ENCODE results near the gene LIPJ.

The LIPJ gene, protein sequence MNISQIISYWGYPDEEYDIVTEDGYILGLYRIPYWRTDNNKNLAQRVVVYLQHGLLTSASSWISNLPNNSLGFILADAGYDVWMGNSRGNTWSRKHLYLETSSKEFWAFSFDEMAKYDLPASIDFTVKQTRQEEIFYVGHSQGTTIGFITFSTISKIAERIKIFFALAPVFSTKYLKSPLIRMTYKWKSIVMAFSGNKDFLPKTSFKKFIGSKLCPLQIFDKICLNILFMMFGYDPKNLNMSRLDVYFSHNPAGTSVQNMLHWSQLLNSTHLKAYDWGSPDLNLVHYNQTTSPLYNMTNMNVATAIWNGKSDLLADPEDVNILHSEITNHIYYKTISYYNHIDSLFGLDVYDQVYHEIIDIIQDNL

DNA sequence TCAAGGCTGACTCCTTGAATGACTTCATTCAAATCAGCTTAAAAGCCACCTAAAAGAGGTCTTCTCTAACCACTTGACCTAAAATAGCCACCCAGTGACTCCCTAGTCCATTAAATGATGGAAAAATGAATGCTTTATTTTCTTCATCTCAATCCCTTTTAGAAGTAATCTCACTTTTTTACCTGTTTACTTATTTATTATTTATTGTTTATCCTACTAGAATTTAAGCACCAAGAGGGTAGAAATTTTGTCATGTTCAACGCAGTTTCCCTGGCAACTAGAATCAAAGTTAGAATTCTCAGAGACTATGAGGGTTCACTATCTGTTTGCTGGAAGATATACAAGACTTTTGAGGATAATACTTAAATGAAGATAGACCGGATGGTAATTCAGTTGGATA, at the start of gene LIPJ:
TSS of gene LIPJ (plus strand) at position 301 of the 400 bp plus-strand sequence. CDS start 3,926 bp downstream, outside the sequence.
- DNase-seq (ENCODE audit: low spot score): no peak

DNA sequence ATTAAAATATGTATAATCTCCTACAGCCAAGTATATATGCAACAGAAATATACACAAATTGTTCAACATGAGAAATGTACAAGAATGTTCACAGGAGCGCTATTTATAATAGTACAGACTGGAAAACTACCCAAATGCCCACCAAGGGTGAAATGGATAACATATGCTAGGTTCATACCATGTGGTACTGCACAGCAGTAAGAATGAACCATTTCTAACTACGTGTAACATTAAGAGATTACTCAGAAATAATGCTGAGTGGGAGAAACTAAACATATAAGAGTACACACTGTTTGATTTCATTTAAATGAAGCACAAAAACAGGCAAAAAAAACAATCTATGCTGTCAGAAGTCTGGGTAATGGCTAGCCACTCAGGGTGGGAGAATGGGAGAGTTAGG, 49.2 kb upstream of the LIPJ start:
- no peak for DNase-seq (ENCODE audit: low spot score)

DNA sequence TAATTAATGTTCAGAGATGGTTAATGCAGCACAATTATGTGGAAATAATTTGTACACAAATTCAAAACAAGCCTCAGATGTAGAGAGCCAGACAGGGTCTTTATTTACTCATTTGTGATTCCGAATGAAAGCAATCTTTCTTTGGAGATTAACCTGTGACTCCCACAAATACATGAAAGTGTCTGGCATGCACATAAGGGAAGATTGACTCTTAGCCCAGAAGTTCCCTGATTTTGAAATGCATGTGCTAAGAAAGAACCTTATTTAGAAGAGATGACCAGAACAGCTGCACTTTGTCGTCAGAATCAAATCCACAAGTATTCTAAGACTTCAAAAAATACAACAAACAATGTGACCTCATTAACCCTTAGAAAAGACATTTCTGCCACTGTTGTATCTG, 48.5 kb upstream of the LIPJ start:
- no peak for DNase-seq (ENCODE audit: low spot score)

DNA sequence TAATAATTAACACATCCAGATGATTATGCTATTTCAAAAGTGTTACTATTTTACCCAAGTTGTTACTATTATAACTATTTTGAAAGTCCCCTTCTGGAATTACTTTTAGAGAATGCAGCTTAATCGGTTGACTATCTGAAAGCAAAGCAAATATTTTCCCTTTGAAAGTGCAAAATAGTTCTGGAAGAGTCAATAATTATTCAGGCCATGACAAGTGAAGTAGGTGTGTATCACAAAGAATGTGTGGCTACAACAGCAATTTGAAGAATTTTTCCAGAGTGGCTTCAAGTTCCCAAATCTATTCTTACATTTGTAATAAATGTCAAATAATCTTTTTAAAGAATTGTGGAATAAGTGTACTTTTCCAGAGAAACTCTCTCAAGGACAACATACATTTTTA, 46.2 kb upstream of the LIPJ start:
- no peak for DNase-seq (ENCODE audit: low spot score)

DNA sequence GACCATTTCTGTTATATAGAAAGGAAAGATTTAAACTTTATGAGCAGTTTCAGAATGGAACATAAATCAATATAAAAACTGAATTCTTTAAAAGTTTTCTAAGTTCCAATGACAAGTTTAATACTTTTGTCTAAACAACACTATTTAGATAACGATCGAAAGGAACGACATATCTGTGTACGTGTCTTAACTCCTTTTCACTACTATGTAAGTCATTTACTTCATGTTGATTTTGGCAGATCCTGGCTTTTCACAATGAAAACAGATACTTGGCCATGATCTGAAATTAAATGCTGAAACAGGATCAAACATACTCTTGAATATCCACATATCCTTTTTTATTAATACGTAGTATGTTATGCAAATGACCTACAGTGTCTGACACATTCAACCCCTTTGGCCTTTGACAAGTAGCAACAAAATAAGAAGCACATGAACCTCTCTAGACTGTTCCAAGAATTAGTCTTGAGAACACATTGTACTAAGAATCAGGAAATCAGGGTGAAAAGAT, 45.4 kb upstream of the LIPJ start:
- DNase-seq (ENCODE audit: low spot score): no peak

DNA sequence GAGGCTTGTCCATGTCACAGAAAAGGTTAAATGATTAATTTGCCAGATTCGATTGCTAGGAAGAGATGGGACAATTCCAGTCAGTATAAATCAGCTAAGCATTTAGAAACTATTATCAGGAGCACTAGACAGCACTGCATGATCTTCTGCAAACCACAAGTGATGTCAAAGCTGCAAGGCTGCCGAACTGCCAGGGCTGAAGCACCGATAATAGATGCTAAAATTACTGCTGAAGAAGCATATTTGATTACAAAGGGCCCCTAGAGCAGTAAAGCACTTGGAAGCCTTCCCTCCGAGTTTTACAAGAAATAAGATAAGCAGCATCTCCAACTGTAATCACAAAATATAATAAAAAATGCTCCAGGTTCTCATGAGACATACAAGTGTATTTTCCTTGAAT, 44.0 kb upstream of the LIPJ start:
- DNase-seq (ENCODE audit: low spot score): no peak

DNA sequence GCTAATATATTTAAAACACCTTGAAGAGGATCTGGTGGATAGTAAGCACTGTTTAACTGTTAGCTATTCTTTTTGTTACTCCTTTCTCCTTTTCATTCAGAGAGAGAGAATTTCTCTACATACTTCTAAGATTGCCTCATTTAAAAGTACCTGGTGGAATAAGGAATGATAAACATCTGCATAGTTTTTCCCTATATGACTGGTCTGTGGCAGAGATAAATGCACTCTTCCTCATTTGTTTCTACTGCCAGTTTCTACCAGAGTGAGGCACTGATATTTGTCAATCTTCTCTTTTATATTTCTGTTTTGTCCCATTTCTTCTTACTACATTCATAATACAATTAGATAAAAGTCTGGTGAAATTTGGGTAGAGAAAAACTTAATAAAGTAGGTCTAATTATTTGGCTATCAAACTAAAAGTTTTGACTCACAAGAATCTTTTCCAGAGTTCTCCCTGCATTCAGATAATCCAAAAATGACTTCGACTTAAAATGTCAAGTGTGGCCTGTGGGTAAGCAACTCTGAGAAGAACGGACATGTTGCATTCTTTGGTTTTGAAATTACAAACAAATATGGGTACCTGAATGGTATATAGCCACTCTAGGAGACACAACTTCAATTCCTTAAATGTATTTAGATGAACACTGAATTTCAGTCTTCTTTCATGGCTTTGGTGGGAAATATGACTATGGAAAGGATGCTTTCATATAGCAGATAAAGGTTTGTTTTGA, 42.3 kb upstream of the LIPJ start:
- no peak for DNase-seq (ENCODE audit: low spot score)

DNA sequence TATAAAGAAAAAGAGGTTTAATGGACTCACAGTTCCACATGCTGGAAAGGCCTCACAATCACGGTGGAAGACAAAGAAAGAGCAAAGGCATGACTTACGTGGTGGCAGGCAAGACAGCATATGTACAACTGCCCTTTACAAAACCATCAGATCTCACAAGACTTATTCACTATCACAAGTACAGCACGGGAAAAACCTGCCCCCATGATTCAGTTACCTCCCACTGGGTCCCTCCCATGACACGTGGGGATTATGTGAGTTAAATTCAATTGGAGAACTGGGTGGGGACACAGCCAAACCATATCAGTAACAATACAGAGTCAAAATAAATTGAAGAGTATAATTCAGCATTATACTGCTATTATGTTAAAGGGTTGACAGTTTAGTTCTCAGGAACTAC, 41.2 kb upstream of the LIPJ start:
- DNase-seq (ENCODE audit: low spot score): no peak

DNA sequence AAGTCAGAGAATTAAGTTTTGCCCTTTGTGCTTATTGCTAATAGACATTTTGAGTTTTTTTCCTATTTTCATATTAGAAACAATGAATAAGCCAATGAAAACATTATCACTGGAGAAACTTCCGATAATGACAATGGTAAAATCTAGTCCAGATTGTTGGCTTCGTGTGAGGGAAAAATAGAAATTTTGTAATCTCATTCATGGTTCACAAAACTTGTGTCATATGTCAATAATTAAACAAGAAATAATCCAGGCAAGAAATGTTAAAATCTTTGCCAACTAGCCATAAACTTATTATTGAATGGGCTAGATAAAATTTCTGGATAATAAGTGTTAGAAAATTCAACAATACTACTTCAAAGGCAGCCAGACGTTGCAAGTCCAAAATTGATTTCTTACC, 40.1 kb upstream of the LIPJ start:
- no peak for DNase-seq (ENCODE audit: low spot score)

DNA sequence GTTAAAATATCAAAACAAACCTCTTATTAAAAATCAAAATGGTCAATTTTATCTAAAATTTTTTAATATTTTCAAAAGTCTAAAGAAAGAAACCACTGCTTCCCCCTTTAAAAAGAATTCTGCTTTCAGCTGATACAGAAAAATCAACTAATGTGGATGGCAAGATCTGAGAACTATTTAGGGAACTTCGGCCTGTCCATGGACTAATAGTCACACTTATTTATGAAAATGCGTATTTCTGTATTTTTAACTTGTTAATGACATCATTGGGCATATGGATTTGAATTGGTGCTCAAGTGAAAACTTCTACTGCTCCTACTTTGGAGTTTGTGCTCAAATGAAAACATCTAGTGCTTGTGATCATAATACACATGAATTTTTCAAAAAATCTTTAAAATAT, 35.3 kb upstream of the LIPJ start:
- no peak for DNase-seq (ENCODE audit: low spot score)

DNA sequence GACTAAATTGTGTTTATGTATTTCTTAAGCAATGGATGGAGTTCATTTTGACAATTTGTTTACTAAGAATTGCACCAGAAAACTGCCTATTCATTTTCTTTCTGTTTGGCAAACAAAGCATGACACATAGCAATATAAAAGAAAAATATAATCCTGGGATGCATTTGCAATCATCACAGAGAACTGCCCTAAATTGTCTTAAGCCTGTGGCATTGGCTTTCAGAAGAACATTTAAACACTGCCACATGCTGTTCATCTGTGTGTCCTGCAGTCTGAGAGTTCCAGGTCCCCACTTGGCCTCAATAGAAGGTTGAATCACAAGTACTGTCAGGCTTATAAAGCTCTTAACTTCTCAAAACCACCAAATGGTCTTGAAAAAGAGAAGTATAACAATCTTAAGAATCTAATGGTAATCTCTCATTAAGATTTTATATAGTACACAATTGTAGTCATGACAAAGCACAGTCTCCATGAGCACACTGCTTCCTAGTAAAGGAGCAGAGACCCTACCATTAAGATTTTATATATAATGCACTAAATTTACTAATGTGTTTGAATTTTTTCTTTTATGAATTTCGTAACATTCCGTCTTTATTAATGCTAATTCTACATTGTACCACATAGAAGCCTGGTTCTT, 33.3 kb upstream of the LIPJ start:
- peak; percentile 77 for DNase-seq (ENCODE audit: low spot score)

DNA sequence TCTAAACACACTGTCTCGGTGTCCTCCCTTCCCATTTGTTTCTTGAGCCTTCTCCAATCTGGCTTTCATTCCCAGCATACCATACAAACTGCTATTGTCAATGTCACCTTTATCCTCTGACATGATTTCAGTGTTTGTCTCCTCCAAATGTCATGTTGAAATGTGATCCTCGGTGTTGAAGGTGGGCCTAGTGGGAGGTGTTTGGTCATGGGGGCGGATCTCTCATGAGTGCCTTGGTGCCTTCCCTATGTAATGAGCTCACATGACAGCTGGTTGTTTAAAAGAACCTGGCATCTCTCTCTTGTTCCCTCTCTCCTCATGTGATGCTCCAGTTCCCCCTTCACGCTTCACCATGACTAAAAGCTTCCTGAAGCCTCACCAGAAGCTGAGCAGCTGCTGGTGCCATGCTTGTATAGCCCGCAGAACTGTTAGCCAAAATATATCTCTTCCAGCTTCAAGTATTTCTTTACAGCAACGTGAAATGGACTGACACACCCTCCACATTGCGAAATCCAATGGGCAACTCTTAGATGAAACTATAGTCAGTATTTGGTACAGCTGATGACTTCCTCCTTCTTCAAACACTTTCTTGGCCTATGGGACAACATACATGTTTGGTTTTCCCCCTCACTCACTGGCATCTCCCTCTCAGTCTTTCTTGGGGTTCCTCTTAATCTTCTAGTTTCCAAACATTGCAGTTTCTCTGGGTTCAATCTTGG, 31.2 kb upstream of the LIPJ start:
- no peak for DNase-seq (ENCODE audit: low spot score)

DNA sequence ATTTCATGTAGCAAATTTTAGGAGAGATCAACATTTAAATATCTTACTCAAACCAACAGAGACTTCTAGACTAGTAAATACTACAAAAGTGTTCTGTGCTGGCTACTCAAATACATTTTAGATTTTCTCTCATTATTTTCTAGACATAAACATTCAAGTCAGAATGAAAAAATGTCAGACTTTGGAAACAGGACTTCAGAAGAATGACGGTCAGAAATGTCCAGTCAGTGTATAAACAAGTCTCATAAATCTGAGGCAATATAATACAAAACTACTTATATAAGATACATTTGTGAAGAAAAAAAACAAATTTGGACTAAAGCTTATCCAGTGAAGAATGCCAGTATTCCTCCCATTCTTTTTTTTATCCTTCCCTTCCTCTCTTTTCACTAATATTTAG, 29.3 kb upstream of the LIPJ start:
- DNase-seq (ENCODE audit: low spot score): no peak

DNA sequence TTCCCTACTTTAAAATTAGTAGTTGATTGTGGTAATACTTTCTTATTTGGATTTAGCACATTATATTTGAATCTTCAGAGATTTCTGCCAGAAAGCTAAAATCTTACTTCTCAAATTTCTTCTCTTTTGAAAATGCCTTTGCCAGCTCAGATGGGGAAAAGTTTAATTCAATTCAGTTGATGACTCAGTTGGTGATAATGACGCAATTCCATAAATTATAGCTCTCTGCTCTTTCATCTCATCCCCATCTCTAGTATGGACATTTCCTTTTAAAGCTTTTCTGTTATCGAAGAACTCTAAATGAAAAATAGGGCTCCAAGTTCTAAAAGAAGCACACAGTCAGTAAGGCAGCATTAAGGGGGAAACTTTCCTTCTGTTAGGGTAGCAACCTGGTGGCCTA, 28.9 kb upstream of the LIPJ start:
- no peak for DNase-seq (ENCODE audit: low spot score)

DNA sequence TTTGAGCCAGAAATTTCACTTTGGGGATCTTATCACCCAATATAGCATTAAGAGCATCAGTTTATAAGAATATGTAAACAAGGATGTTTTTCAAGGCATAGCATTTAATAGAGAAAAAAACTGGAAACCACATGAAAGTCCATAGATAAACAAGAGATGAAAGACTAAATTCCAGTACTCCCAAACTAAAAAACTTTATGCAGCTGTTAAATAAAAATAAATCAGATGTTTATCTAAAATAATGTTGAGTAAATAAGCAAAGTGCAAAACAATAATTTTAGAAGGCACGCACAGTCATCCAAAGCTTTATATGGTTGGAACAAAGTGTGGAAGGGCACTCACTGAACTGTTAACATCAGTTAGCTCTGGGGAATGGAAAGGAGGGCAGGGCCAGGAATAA, 24.4 kb upstream of the LIPJ start:
- DNase-seq (ENCODE audit: low spot score): no peak

DNA sequence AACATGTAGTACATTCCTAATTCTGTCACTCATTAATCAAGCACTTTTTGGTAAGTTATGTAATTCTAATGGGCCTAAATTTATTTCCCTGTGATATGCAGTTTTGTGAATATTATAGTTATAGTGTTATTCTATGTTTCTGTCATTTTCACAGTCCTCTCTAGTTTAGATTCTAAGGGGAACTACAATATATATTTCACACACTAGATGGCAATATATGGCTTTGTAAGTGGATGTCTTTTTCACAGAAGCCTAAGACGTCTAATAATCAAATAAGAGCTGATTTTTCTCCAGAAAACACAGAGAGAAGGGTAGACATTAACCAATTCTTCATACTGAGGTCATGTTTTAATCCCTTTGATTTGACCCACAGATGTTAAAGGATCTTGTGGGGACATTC, 21.5 kb upstream of the LIPJ start:
- peak; percentile 75 for DNase-seq (ENCODE audit: low spot score)

DNA sequence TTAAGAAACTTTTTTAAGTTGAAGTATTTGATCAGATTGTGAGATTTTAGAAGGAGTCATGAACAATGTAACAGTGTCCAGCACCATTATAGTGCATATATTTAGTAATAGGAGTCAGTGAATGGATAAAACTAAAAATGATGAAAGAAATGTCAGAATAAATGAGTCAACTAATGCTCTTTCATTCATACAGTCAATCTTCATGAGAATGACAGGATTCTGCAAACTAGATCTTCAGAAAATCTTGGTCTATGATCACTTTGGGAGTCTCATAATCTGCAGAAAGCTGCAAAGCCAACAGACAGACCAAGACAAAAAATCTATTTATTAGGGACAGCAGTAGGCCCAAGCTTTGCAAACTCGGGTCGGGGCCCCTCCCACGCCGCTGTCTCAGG, 4.2 kb upstream of the LIPJ start:
- DNase-seq (ENCODE audit: low spot score): no peak

DNA sequence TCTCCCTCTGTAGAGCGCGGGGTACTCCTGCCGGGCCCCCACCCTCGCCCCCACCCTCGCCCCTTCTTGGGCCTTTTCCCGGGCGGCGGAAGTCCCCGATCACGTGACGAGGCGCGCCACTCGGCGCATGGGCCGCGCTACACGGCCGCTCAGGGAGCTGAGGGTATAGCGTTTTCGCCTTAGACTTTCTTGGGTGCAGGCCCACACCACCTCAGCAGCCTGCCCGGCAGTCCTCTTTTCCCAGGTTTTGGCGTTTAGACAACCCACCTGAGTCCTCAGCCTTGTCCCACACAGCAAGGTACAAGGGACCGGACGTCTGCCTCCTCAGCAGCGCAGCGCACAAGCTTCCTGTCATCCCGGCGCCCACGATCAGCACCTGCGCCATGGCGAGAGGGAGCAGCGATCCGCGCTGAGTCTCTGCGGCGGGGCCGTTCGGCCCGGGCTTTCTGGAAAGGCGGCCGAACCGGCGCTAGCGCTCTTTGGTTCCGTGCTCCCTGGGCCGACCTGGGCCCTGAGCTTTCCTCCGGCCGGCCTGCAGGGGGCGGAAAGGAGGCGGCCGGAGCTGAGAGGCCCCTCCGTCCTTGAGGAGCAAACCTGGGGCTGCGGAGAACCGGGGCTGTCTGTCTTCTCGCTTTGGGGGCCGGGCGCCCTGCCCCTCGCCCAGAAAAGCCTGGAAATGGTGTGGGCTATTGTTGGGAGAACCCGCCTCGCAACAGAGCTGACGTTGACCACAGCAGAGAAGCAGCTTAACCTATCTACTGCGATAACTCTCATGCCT, 3.6 kb upstream of the LIPJ start, which contains the start of gene RNLS:
TSS of gene RNLS (minus strand) at position 513 of the 778 bp plus-strand sequence.
- DNase-seq (ENCODE audit: low spot score): peak; percentile 81

DNA sequence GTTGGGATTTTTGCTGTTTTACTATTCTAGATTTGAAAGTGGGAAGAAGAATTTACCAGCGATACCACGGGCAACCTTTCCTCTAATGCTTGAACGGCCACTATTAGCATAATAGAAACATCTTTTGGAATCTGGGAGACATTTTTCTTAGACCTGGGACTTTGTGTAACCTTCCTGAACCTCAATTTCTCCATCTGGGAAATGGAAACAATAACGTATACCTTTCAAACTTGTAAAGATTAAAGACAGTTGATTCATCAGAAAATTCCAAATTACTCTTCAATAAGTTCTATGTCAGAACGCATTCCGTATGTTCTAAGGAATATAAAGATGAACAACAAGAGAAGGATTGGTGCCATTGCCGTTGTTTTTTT, 3.0 kb upstream of the LIPJ start:
- DNase-seq (ENCODE audit: low spot score): no peak

DNA sequence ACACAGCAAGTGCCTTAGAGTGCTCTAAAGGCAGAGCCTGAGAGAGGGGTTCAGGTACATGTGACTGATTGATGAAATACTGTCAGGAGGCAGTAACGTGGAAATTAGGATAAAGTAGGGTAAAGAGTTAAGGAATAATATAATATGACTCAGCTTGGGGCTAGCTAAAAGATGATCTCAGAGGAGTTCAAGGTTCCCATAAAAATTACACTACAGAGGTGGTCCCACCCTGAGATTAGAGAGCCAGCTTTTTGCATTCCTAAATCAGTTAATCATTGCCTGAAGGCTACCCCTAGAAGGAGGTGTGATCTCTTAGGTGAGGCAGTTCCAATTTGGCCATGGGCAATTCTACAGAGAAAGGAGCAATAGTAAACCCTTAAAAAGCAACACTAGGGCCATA, 5.8 kb downstream of the LIPJ start:
- no peak for DNase-seq (ENCODE audit: low spot score)

DNA sequence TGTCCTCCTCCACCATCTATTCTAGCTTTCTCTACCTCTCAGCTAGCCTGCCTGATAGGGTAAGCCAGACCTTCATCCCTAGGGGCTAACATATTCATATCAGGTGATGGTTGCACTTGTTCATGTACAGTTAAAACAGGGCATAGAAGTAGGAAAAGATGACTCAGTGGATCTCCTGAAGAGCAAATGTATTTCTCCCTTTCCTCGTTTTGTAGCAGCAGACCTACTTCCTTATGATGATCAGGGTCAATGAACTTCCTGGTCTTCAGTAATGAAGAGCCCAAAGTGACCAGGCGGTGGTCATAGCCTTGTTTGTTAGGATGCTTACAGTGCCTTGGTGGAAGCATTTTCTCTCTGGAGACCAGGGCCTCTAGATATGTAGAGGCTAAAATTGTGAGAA, 6.3 kb downstream of the LIPJ start:
- no peak for DNase-seq (ENCODE audit: low spot score)

DNA sequence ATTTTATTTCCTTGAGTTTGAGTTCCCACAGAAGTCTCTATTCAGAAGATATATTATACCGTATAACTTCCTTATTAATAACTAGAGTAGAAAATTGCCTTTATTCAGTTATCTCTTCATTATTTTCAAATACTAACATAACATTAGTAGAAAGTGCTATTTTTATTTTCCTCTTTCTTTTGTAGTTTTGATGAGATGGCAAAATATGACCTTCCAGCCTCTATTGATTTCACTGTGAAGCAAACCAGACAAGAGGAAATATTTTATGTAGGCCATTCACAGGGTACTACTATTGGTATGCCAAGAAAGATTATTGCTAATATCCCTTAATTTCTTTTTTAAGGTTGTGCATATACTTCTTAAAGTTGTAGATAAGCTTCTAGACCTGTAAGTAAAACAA, 7.9 kb downstream of the LIPJ start:
- no peak for DNase-seq (ENCODE audit: low spot score)

Data from NAMALWA (cell line).